Measurements from ENCODE around the gene NOTCH4.

DNA sequence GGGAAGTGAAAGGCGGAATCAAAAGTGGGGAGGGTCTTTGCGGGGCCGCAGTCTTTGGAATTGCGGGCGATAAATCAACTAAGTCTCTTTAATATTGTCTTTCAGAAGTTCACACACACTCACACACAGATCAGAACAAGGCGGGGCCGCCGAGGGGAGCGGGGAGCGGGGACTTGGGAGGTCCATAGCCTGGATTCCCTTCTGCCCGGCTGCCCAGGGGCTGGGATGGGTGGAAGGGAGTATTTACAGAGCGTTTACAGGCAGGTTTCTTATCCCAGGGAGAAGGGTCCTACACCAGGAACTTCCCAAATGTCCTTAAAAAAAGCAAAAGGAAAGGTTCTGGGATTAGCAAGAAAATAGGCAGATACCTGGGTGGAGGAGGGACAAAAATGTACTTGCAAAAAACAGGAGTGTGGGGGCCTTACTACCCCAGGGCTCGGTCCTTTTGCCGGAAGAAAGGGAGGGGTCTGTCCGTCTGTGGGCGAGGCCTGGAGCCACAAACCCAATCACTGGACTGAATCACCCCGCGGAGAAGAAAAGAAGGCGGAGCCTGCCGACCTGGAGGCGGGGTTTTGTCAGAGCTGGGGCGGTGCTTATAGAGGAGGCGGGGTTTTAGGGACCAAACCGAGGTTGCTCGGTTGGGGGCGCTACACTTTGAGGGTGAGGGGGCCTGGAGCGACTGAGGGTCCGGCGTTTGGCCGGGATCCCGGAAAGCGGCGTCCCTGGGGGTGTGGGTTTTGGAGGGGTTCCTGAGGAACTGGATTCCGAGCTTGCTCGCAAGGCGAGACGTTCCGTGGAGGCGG is 75.4 kb downstream of the NOTCH4 start:
- TF ChIP-seq TBP (optimal IDR thresholded peaks at IDR 0.05; ENCODE audit: low read depth, low read length) (no peak), BACH1 (tag; IDR thresholded peaks at IDR 0.05) (no peak), RFX7 (CRISPR knock-in tag; IDR thresholded peaks at IDR 0.05) (no peak), ZNF780A (CRISPR knock-in tag; IDR thresholded peaks at IDR 0.05) (no peak), ELF1 (tag; IDR thresholded peaks at IDR 0.05) (no peak), ZBTB1 (CRISPR knock-in tag; IDR thresholded peaks at IDR 0.05; ENCODE audit: borderline replicate concordance, low read depth) (no peak), TRIM24 (IDR thresholded peaks at IDR 0.05) (no peak), ZZZ3 (IDR thresholded peaks at IDR 0.05) (no peak)
- TF ChIP-seq, protein P1, sequence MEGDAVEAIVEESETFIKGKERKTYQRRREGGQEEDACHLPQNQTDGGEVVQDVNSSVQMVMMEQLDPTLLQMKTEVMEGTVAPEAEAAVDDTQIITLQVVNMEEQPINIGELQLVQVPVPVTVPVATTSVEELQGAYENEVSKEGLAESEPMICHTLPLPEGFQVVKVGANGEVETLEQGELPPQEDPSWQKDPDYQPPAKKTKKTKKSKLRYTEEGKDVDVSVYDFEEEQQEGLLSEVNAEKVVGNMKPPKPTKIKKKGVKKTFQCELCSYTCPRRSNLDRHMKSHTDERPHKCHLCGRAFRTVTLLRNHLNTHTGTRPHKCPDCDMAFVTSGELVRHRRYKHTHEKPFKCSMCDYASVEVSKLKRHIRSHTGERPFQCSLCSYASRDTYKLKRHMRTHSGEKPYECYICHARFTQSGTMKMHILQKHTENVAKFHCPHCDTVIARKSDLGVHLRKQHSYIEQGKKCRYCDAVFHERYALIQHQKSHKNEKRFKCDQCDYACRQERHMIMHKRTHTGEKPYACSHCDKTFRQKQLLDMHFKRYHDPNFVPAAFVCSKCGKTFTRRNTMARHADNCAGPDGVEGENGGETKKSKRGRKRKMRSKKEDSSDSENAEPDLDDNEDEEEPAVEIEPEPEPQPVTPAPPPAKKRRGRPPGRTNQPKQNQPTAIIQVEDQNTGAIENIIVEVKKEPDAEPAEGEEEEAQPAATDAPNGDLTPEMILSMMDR (IDR thresholded peaks at IDR 0.05 in 2 of 3, conservative IDR thresholded peaks at IDR 0.05 in 1 of 3; ENCODE audit: insufficient read depth in 2 of 3, low read depth in 1 of 3, low read length in 3 of 3): no peak
- TF ChIP-seq, protein P2, sequence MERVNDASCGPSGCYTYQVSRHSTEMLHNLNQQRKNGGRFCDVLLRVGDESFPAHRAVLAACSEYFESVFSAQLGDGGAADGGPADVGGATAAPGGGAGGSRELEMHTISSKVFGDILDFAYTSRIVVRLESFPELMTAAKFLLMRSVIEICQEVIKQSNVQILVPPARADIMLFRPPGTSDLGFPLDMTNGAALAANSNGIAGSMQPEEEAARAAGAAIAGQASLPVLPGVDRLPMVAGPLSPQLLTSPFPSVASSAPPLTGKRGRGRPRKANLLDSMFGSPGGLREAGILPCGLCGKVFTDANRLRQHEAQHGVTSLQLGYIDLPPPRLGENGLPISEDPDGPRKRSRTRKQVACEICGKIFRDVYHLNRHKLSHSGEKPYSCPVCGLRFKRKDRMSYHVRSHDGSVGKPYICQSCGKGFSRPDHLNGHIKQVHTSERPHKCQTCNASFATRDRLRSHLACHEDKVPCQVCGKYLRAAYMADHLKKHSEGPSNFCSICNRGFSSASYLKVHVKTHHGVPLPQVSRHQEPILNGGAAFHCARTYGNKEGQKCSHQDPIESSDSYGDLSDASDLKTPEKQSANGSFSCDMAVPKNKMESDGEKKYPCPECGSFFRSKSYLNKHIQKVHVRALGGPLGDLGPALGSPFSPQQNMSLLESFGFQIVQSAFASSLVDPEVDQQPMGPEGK (CRISPR knock-in tag; IDR thresholded peaks at IDR 0.05; ENCODE audit: borderline replicate concordance): no peak
- TF ChIP-seq, protein P3, sequence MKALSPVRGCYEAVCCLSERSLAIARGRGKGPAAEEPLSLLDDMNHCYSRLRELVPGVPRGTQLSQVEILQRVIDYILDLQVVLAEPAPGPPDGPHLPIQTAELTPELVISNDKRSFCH (CRISPR knock-in tag; IDR thresholded peaks at IDR 0.05): no peak
- TF ChIP-seq, protein P3 (tag; IDR thresholded peaks at IDR 0.05): no peak
- TF ChIP-seq, protein P4, sequence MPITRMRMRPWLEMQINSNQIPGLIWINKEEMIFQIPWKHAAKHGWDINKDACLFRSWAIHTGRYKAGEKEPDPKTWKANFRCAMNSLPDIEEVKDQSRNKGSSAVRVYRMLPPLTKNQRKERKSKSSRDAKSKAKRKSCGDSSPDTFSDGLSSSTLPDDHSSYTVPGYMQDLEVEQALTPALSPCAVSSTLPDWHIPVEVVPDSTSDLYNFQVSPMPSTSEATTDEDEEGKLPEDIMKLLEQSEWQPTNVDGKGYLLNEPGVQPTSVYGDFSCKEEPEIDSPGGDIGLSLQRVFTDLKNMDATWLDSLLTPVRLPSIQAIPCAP (CRISPR knock-in tag; IDR thresholded peaks at IDR 0.05; ENCODE audit: borderline replicate concordance): no peak

All from K562 (cell line).